OCI-LY7 (cell line): ENCODE data around the gene MYRFL. TPM values are rescaled to one million over a fixed set of nuclear protein-coding genes. Genes with fewer than 3 reads are reported as not detected.

Experiments
- BruUV-seq: library from RNA; stranded (reverse); fragments of 400-500 nt; replicated peaks from 2 replicates; lab custom pipeline; 2021; lab: Mats Ljungman, UMichigan
- CTCF ChIA-PET: fragments of 300-600 bp; sonication (Branson Sonifier 250); formaldehyde crosslinking; loops from one replicate; lab custom pipeline; 2022; ENCODE audit warnings: antibody characterized with exemption; ENCODE audit not compliant: unreplicated experiment; lab: Charles Lee
- POLR2A ChIA-PET: fragments of 300-600 bp; sonication (Branson Sonifier 250); formaldehyde crosslinking; loops from one replicate; lab custom pipeline; 2022; ENCODE audit warnings: antibody characterized with exemption; lab: Charles Lee
- DNase-seq: peaks from one replicate; pipeline ENCODE4 v3.0.0-alpha.2; 2015; ENCODE audit warnings: low spot score
- H2AFZ ChIP-seq: fragments of 200-600 bp; sonication (generic), shearing (Covaris generic); 2 replicates; pipeline ENCODE4 v1.6.1; 2014; ENCODE audit warnings: mild to moderate bottlenecking, antibody characterized with exemption, low read length, moderate library complexity
- H3K27ac ChIP-seq: fragments of 200-600 bp; sonication (generic); 2 replicates; pipeline ENCODE4 v1.5.1; 2014; ENCODE audit warnings: mixed run types, low read depth, mild to moderate bottlenecking, moderate library complexity, low read length, inconsistent platforms; ENCODE audit not compliant: poor library complexity, severe bottlenecking
- H3K36me3 ChIP-seq: fragments of 200-600 bp; sonication (generic); 2 replicates; pipeline ENCODE4 v1.6.1; 2014; ENCODE audit warnings: mild to moderate bottlenecking, antibody characterized with exemption, low read length, moderate library complexity, mixed read lengths; ENCODE audit not compliant: insufficient read depth
- H3K4me1 ChIP-seq: fragments of 200-600 bp; sonication (generic); 2 replicates; pipeline ENCODE4 v1.5.1; 2014; ENCODE audit warnings: mild to moderate bottlenecking, low read length; ENCODE audit not compliant: insufficient read depth, poor library complexity, severe bottlenecking
- H3K4me2 ChIP-seq: fragments of 200-600 bp; sonication (generic); 2 replicates; pipeline ENCODE4 v1.6.1; 2014; ENCODE audit warnings: mild to moderate bottlenecking, low read length
- H3K4me3 ChIP-seq: fragments of 200-600 bp; sonication (generic); 2 replicates; pipeline ENCODE4 v1.5.1; 2014; ENCODE audit warnings: mild to moderate bottlenecking, low read depth, low read length; ENCODE audit not compliant: poor library complexity, severe bottlenecking
- H3K79me2 ChIP-seq: fragments of 200-600 bp; sonication (generic); 2 replicates; pipeline ENCODE4 v1.6.1; 2016; ENCODE audit warnings: low read depth, mild to moderate bottlenecking, low read length, moderate library complexity, mixed read lengths; ENCODE audit not compliant: insufficient read depth
- H3K9me2 ChIP-seq: fragments of 200-600 bp; sonication (generic); 2 replicates; pipeline ENCODE4 v1.6.1; 2016; ENCODE audit warnings: mild to moderate bottlenecking, low read length, mixed read lengths; ENCODE audit not compliant: insufficient read depth
- H3K9me3 ChIP-seq: fragments of 200-600 bp; sonication (generic); 2 replicates; pipeline ENCODE4 v1.6.1; 2014; ENCODE audit warnings: mild to moderate bottlenecking, mixed run types, low read length, mixed read lengths
- H4K20me1 ChIP-seq: fragments of 200-600 bp; sonication (generic); 2 replicates; pipeline ENCODE4 v1.6.1; 2014; ENCODE audit warnings: mild to moderate bottlenecking, antibody characterized with exemption, low read length, moderate library complexity, mixed read lengths; ENCODE audit not compliant: insufficient read depth
- EZH2phosphoT487 ChIP-seq: fragments of 200-600 bp; sonication (generic); IDR thresholded peaks from 2 replicates; pipeline ENCODE4 v1.6.1; 2018; ENCODE audit warnings: low read depth, borderline replicate concordance, mild to moderate bottlenecking, mixed run types, antibody characterized with exemption, low read length, moderate library complexity, mixed read lengths
- intact Hi-C: fragments of 100-400 bp; cut with micrococcal nuclease; formaldehyde crosslinking; loops from one replicate; pipeline ENCODE4 v1.10.0; 2022; ENCODE audit not compliant: unreplicated experiment
- total RNA-seq, 2 experiments: library from RNA; depleted of rRNA in 1 of 2; stranded (reverse); fragments of >200 nt in 1 of 2; shearing (Covaris generic) in 1 of 2; gene quantifications; 2 replicates each; pipeline ENCODE4 v1.2.3, GENCODE V29; 2014 to 2022
- TF ChIP-seq, protein P1 (sequence below): fragments of 200-600 bp; sonication (generic); conservative IDR thresholded peaks from 2 replicates; pipeline ENCODE4 v1.5.1; 2014; ENCODE audit warnings: mild to moderate bottlenecking, antibody characterized with exemption, low read length, moderate library complexity, mixed read lengths

The MYRFL gene
- total RNA-seq, 2 experiments from 2014 or later: 0.41 TPM; not detected in 1

DNA sequence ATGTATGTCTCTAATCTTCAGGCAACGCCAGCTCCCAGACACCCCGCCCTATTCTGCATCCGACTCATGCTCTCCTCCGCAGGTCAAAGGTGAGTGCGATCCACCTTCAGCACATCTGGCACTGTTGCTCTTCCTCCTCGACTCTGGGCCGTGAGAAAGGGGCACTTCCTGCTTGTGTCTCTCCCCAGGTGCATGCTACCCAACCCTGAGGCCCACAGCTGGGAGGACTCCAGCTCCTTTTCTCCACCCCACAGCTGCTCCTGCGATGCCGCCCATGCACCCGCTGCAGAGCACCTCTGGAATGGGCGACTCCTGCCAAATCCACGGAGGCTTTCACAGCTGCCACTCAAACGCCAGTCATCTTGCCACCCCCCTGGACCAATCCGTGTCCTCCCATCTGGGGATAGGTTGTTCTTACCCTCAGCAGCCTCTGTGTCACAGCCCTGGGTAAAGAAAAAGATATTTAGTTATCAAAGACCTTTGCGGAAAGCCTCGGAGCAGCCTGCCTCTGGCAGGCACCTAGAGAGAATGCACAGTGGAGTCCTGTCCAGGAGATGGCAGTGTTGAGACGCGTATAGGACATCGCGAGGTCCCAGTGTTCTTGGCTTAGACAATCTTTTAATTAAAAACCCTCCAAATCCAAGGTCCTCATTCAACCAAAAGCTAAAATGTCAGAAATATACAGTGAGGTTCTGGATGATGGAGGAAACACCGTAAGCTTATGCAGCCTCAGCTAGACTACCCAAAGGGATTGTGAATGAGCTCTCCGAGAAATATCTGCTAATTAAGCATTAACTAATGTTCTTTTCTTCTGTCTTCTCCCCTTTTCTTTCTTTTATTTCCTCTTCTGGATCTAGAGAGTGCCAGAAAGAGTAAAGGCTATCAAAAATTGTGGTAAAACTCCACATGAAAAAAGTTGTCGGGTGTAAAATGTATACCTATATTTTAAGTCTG lies 54.3 kb downstream of the MYRFL start:
- H3K4me2 ChIP-seq: peak overlapping the region; percentile 68
- H2AFZ ChIP-seq: peak overlapping the region; percentile 88; the same call in 1 of the 2 replicates
- POLR2A ChIA-PET: interaction anchor here (0.8 to 0.9 kb wide), 2 partner anchors 61 to 698 kb away, joined by 3 to 4 read pairs; no protein-coding TSS in a partner anchor
- H3K79me2 ChIP-seq: no peaks in the 10 kb centered on the region
- intact Hi-C loops: loop anchor here (1.0 to 2.0 kb wide), 3 partner anchors 605 to 846 kb away; no protein-coding TSS in a partner anchor
- no peaks in the 10 kb centered on the region for H4K20me1 ChIP-seq
- H3K27ac ChIP-seq: no peak overlapping the region
- CTCF ChIA-PET: interaction anchor here (0.5 to 2.6 kb wide), 8 partner anchors 22 to 698 kb away, joined by 3 to 12 read pairs (median 4); no protein-coding TSS in a partner anchor
- H3K9me3 ChIP-seq: no peaks in the 10 kb centered on the region
- peaks cover 7% of the 10 kb centered on the region for H3K4me1 ChIP-seq
- DNase-seq: peak; percentile 85
- BruUV-seq: no TSS peak
- TF ChIP-seq, protein P1, sequence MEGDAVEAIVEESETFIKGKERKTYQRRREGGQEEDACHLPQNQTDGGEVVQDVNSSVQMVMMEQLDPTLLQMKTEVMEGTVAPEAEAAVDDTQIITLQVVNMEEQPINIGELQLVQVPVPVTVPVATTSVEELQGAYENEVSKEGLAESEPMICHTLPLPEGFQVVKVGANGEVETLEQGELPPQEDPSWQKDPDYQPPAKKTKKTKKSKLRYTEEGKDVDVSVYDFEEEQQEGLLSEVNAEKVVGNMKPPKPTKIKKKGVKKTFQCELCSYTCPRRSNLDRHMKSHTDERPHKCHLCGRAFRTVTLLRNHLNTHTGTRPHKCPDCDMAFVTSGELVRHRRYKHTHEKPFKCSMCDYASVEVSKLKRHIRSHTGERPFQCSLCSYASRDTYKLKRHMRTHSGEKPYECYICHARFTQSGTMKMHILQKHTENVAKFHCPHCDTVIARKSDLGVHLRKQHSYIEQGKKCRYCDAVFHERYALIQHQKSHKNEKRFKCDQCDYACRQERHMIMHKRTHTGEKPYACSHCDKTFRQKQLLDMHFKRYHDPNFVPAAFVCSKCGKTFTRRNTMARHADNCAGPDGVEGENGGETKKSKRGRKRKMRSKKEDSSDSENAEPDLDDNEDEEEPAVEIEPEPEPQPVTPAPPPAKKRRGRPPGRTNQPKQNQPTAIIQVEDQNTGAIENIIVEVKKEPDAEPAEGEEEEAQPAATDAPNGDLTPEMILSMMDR: peak; percentile 98
- TF ChIP-seq EZH2phosphoT487: no peak
- H3K9me2 ChIP-seq: no peaks in the 10 kb centered on the region
- no peaks in the 10 kb centered on the region for H3K36me3 ChIP-seq
- peak overlapping the region; percentile 21 for H3K4me3 ChIP-seq

DNA sequence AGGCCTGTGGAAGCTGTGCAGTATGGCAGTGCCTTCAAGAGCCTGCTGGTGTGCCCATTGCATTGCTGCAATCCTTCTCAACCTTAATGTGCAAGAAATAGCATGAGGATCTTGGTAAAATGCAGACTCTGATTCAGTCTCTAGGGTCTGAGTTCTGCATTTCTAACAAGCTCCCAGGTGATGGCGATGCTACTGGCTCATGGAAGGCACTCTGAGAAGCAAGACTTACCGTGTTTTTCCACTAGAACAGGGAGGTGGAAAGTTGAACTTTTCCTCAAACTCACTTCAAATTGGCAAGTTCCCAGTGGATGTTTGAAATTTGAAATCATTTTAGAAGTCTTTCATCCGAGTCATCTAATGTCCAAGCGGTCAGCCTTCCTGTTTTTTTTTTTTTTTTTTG lies 55.5 kb downstream of the MYRFL start:
- H3K4me3 ChIP-seq: no peak overlapping the region
- no TSS peak for BruUV-seq
- intact Hi-C loops: no loop called here
- H3K27ac ChIP-seq: no peak overlapping the region
- no peaks in the 10 kb centered on the region for H3K9me3 ChIP-seq
- no peak overlapping the region for H3K4me2 ChIP-seq
- CTCF ChIA-PET: interaction anchor here (1.9 to 2.6 kb wide), 2 partner anchors 20 to 696 kb away, joined by 8 to 12 read pairs; no protein-coding TSS in a partner anchor
- no peak for TF ChIP-seq EZH2phosphoT487
- TF ChIP-seq, protein P1: peak; percentile 65
- H3K4me1 ChIP-seq: peaks cover 12% of the 10 kb centered on the region
- POLR2A ChIA-PET: interaction anchor here (0.7 kb wide), 1 partner anchor 434 kb away, joined by 8 read pairs; no protein-coding TSS in a partner anchor
- DNase-seq: peak; percentile 28
- no peak overlapping the region for H2AFZ ChIP-seq
- no peaks in the 10 kb centered on the region for H4K20me1 ChIP-seq
- H3K36me3 ChIP-seq: no peaks in the 10 kb centered on the region
- H3K9me2 ChIP-seq: no peaks in the 10 kb centered on the region
- H3K79me2 ChIP-seq: no peaks in the 10 kb centered on the region
